Measurements from ENCODE around the gene IRF6. TPM values are rescaled to one million over a fixed set of nuclear protein-coding genes. Genes with fewer than 3 reads are reported as not detected.

The IRF6 gene
- total and polyA plus RNA-seq, 4 donors, result 8.7 to 29.2 (median 18.6) TPM

DNA sequence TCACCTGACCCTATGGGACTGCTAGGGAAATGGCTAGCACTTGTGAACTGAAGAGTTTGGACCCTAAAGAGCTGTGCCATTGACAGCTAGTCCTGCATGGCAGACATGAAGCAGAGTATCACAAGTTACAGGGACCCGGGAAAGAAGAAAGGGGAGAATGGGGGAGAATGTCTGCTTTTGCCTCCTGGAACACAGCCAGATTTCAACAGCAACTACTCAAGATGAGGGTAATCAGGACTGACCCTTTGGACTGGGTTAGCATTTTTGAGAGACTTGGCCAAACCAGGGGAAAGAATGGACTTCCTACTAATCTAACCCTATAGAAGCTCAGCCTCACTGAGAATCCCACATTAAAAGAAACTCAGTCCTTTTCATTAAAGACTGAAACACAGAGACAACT is 13.1 kb upstream of the IRF6 start:
- ATAC-seq (ENCODE audit: insufficient read depth, low FRiP score) (no peak), DNase-seq (peak in 1 of 3 donors; percentile 3)
- Histone ChIP-seq H3K4me1 (ENCODE audit: control insufficient read depth in 5 of 5, insufficient read depth in 5 of 5, low read length in 5 of 5) (no peaks in the 10 kb centered on the region), H3K36me3 (ENCODE audit: control insufficient read depth in 4 of 4, insufficient read depth in 4 of 4, low read length in 4 of 4) (no peaks in the 10 kb centered on the region), H3K27me3 (ENCODE audit: control insufficient read depth in 3 of 3, insufficient read depth in 3 of 3, low read length in 2 of 3) (peaks cover 0 to 9% (median 0%) of the 10 kb centered on the region in 3 donors), H3K27ac (ENCODE audit: low read depth in 1 of 2, low read length in 1 of 2) (no peak overlapping the region), H3K4me3 (no peak overlapping the region), H3K9ac (ENCODE audit: insufficient read depth in 1 of 2, low read length in 2 of 2) (no peak overlapping the region), H3K9me3 (ENCODE audit: control insufficient read depth in 4 of 4, insufficient read depth in 3 of 4, low read length in 3 of 4) (no peaks in the 10 kb centered on the region)
- TF ChIP-seq, protein P1, sequence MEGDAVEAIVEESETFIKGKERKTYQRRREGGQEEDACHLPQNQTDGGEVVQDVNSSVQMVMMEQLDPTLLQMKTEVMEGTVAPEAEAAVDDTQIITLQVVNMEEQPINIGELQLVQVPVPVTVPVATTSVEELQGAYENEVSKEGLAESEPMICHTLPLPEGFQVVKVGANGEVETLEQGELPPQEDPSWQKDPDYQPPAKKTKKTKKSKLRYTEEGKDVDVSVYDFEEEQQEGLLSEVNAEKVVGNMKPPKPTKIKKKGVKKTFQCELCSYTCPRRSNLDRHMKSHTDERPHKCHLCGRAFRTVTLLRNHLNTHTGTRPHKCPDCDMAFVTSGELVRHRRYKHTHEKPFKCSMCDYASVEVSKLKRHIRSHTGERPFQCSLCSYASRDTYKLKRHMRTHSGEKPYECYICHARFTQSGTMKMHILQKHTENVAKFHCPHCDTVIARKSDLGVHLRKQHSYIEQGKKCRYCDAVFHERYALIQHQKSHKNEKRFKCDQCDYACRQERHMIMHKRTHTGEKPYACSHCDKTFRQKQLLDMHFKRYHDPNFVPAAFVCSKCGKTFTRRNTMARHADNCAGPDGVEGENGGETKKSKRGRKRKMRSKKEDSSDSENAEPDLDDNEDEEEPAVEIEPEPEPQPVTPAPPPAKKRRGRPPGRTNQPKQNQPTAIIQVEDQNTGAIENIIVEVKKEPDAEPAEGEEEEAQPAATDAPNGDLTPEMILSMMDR (IDR thresholded peaks at IDR 0.05; ENCODE audit: control extremely low read depth, extremely low read depth), result no peak
- 48 to 58% methylated on average over 1 of the region's 1 CpG for WGBS, 2 donors

DNA sequence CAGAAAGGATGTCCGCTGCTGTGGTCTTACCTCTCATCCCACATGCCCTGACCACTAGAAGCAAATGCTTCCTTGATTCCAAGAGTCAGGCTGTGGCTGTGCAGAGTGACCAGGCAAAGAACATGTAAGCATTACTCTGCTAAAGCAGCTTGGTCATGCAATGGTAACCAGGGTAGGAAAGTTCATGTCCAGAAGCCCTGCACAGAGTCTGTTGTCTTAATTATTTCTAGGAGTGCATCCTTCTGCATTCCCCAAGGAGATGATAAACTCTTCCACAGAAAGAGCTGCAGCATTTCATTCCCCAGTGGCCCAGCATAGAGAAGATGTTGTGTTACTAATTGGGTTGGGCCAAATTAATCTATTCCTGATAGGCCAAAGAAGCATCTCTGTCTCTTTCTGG is 11.7 kb upstream of the IRF6 start:
- DNase-seq (no peak), ATAC-seq (ENCODE audit: insufficient read depth, low FRiP score) (no peak)
- Histone ChIP-seq H3K9me3 (ENCODE audit: control insufficient read depth in 4 of 4, insufficient read depth in 3 of 4, low read length in 3 of 4) (no peaks in the 10 kb centered on the region), H3K9ac (ENCODE audit: insufficient read depth in 1 of 2, low read length in 2 of 2) (no peak overlapping the region), H3K27me3 (ENCODE audit: control insufficient read depth in 3 of 3, insufficient read depth in 3 of 3, low read length in 2 of 3) (peaks cover 0 to 6% (median 0%) of the 10 kb centered on the region in 3 donors), H3K27ac (ENCODE audit: low read depth in 1 of 2, low read length in 1 of 2) (no peak overlapping the region), H3K4me3 (no peak overlapping the region), H3K36me3 (ENCODE audit: control insufficient read depth in 4 of 4, insufficient read depth in 4 of 4, low read length in 4 of 4) (no peaks in the 10 kb centered on the region), H3K4me1 (ENCODE audit: control insufficient read depth in 5 of 5, insufficient read depth in 5 of 5, low read length in 5 of 5) (no peaks in the 10 kb centered on the region)
- WGBS, 2 donors, result 91 to 96% methylated on average over 1 of the region's 1 CpG
- TF ChIP-seq, protein P1 (IDR thresholded peaks at IDR 0.05; ENCODE audit: control extremely low read depth, extremely low read depth), result no peak

DNA sequence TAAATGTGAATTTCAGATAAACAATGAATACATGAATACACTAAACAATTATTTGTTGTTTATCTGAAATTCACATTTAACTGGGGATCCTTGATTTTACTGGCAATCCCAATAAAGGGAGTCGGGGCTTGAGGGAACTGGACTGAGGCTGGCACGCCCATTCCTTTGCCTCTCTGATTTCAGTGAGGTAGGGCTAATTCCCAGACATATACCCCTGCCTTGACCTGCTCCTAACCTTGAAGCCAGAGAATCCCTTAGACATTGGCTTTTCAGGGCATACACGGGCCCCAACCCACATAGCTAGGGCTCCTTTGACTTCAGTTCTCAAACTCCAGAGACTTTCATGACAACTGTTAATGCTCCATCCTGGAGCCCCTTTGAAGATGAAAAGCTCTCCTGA is 11.0 kb upstream of the IRF6 start:
- H3K4me1 ChIP-seq (ENCODE audit: control insufficient read depth in 5 of 5, insufficient read depth in 5 of 5, low read length in 5 of 5), result no peaks in the 10 kb centered on the region
- WGBS, 2 donors, result 62 to 63% methylated on average over 3 of the region's 3 CpGs
- H3K4me3 ChIP-seq, result no peak overlapping the region
- peaks cover 0 to 2% (median 0%) of the 10 kb centered on the region in 3 donors for H3K27me3 ChIP-seq (ENCODE audit: control insufficient read depth in 3 of 3, insufficient read depth in 3 of 3, low read length in 2 of 3)
- ATAC-seq (ENCODE audit: insufficient read depth, low FRiP score) (no peak), DNase-seq (no peak)
- H3K9ac ChIP-seq (ENCODE audit: insufficient read depth in 1 of 2, low read length in 2 of 2), result no peak overlapping the region
- no peaks in the 10 kb centered on the region for H3K9me3 ChIP-seq (ENCODE audit: control insufficient read depth in 4 of 4, insufficient read depth in 3 of 4, low read length in 3 of 4)
- no peaks in the 10 kb centered on the region for H3K36me3 ChIP-seq (ENCODE audit: control insufficient read depth in 4 of 4, insufficient read depth in 4 of 4, low read length in 4 of 4)
- TF ChIP-seq, protein P1 (IDR thresholded peaks at IDR 0.05; ENCODE audit: control extremely low read depth, extremely low read depth), result no peak
- H3K27ac ChIP-seq (ENCODE audit: low read depth in 1 of 2, low read length in 1 of 2), result no peak overlapping the region

DNA sequence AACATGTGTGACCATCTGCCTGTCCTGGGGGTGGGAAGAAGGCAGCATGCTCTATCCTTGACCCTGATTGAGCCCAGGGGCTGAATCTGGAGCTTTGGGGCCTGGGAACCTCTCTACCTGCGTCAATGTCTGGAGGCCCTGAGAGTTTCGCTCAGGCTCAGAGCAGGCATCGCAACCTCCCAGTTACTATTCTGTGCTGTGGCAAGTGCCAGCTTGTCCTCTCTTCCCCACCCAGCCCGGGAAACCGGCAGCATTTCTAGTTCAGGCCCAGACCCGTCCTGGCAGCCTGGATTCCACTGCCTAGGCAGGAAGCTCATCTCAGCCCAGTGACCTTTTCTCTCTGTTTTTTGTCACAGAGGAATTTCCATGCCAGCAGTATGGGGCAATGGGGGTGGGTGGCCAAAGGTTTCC is 10.0 kb upstream of the IRF6 start:
- peaks cover 0 to 1% (median 0%) of the 10 kb centered on the region in 3 donors for H3K27me3 ChIP-seq (ENCODE audit: control insufficient read depth in 3 of 3, insufficient read depth in 3 of 3, low read length in 2 of 3)
- ATAC-seq (ENCODE audit: insufficient read depth, low FRiP score) (no peak), DNase-seq (peak in 1 of 3 donors; percentile 7)
- no peak overlapping the region for H3K9ac ChIP-seq (ENCODE audit: insufficient read depth in 1 of 2, low read length in 2 of 2)
- TF ChIP-seq, protein P1 (IDR thresholded peaks at IDR 0.05; ENCODE audit: control extremely low read depth, extremely low read depth), result no peak
- 78 to 89% methylated on average over 6 of the region's 6 CpGs for WGBS, 2 donors
- H3K27ac ChIP-seq (ENCODE audit: low read depth in 1 of 2, low read length in 1 of 2), result no peak overlapping the region
- H3K4me1 ChIP-seq (ENCODE audit: control insufficient read depth in 5 of 5, insufficient read depth in 5 of 5, low read length in 5 of 5), result no peaks in the 10 kb centered on the region
- H3K9me3 ChIP-seq (ENCODE audit: control insufficient read depth in 4 of 4, insufficient read depth in 3 of 4, low read length in 3 of 4), result no peaks in the 10 kb centered on the region
- H3K36me3 ChIP-seq (ENCODE audit: control insufficient read depth in 4 of 4, insufficient read depth in 4 of 4, low read length in 4 of 4), result no peaks in the 10 kb centered on the region
- no peak overlapping the region for H3K4me3 ChIP-seq

Measured in lung (tissue), 12 donors.